HepG2 (cell line): ENCODE measurements around the gene MTARC1. TPM values are rescaled to one million over a fixed set of nuclear protein-coding genes. Genes with fewer than 3 reads are reported as not detected.

Experiments used
- FIP1L1 ChIP-seq: fragments of 200-400 bp; formaldehyde crosslinking; IDR thresholded peaks from 2 replicates; pipeline ENCODE4 v1.6.1; 2018; ENCODE audit warnings: low read depth, mild to moderate bottlenecking, low read length, moderate library complexity, borderline replicate concordance; ENCODE audit not compliant: insufficient read depth
- FOXK2 ChIP-seq: fragments of 450-650 bp; IDR thresholded peaks from 2 replicates; pipeline ENCODE4 v1.6.1; 2016
- HNF4A ChIP-seq: sonication (generic); formaldehyde crosslinking; IDR thresholded peaks from 2 replicates; pipeline ENCODE4 v1.4.0; 2020; ENCODE audit warnings: missing genetic modification reagents
- HNRNPH1 ChIP-seq: fragments of 200-400 bp; formaldehyde crosslinking; optimal IDR thresholded peaks from 2 replicates; pipeline ENCODE3; 2017; ENCODE audit warnings: mild to moderate bottlenecking, low read depth, low read length
- HOXA7 ChIP-seq: sonication (generic); formaldehyde crosslinking; IDR thresholded peaks from 2 replicates; pipeline ENCODE4 v1.8.1; 2022; ENCODE audit warnings: mild to moderate bottlenecking, missing genetic modification reagents, moderate library complexity
- ISL2 ChIP-seq: sonication (generic); formaldehyde crosslinking; IDR thresholded peaks from 2 replicates; pipeline ENCODE4 v1.5.0; 2020; ENCODE audit warnings: missing genetic modification reagents
- ISX ChIP-seq: sonication (generic); formaldehyde crosslinking; conservative IDR thresholded peaks from 2 replicates; pipeline ENCODE4 v1.5.0; 2020; ENCODE audit warnings: missing genetic modification reagents
- MAFK ChIP-seq, 2 experiments: IDR thresholded peaks in 1 of 2; conservative IDR thresholded peaks in 1 of 2; 2 replicates each; pipeline ENCODE4 v1.6.1; 2011; ENCODE audit warnings: improper control_type of control experiment in 2 of 2, low read length in 2 of 2
- RNF2 ChIP-seq: fragments of 450-650 bp; conservative IDR thresholded peaks from 2 replicates; pipeline ENCODE4 v1.6.1; 2016; ENCODE audit warnings: low read depth
- SMAD3 ChIP-seq: sonication (generic); formaldehyde crosslinking; IDR thresholded peaks from 2 replicates; pipeline ENCODE4 v1.4.0; 2020; ENCODE audit warnings: missing genetic modification reagents
- TRAFD1 ChIP-seq: sonication (generic); formaldehyde crosslinking; IDR thresholded peaks from 2 replicates; pipeline ENCODE4 v1.5.1; 2020; ENCODE audit warnings: missing genetic modification reagents, mild to moderate bottlenecking, borderline replicate concordance
- ZNF432 ChIP-seq: sonication (generic); formaldehyde crosslinking; IDR thresholded peaks from 2 replicates; pipeline ENCODE4 v1.5.0; 2020; ENCODE audit warnings: missing genetic modification reagents, mild to moderate bottlenecking, borderline replicate concordance
- ZNF589 ChIP-seq: sonication (generic); formaldehyde crosslinking; conservative IDR thresholded peaks from 2 replicates; pipeline ENCODE4 v1.8.0; 2022; ENCODE audit warnings: mild to moderate bottlenecking, moderate library complexity, missing genetic modification reagents
- ZNF713 ChIP-seq: sonication (generic); formaldehyde crosslinking; IDR thresholded peaks from 2 replicates; pipeline ENCODE4 v1.4.0; 2020; ENCODE audit warnings: mild to moderate bottlenecking, missing genetic modification reagents
- ZSCAN25 ChIP-seq: sonication (generic); formaldehyde crosslinking; IDR thresholded peaks from 2 replicates; pipeline ENCODE4 v1.8.0; 2022; ENCODE audit warnings: mild to moderate bottlenecking, missing genetic modification reagents
- polyA plus RNA-seq, 8 experiments: library from polyadenylated mRNA; depleted of rRNA in 3 of 8; stranded (reverse) in 7 of 8; unstranded in 1 of 8; fragments of >200 nt; fragmentation: Illumina TruSeq in 4 of 8; extraction: Trizol in 4 of 8; gene quantifications; 2 replicates each; pipeline versions ENCODE4 v1.2.1 to v1.2.3, GENCODE V29; 2011 to 2016; ENCODE audit warnings: low read depth in 4 of 8, missing spikeins in 1 of 8, mixed read lengths in 1 of 8; ENCODE audit not compliant: insufficient read depth in 1 of 8
- total RNA-seq, 5 experiments: library from RNA; depleted of rRNA; stranded (reverse); fragments of >200 nt; fragmentation: Illumina TruSeq; extraction: Trizol; gene quantifications; 2 replicates each; pipeline ENCODE4 v1.2.3, GENCODE V29; 2016; ENCODE audit warnings: low read depth in 1 of 5
- TF ChIP-seq, protein P1 (sequence below): sonication (generic); formaldehyde crosslinking; IDR thresholded peaks from 2 replicates; pipeline ENCODE4 v1.4.0; 2020; ENCODE audit warnings: missing genetic modification reagents
- TF ChIP-seq, protein P2 (sequence below): sonication (generic); formaldehyde crosslinking; IDR thresholded peaks from 2 replicates; pipeline ENCODE4 v1.4.0; 2020; ENCODE audit warnings: mild to moderate bottlenecking, missing genetic modification reagents
- TF ChIP-seq, protein P3 (sequence below): sonication (generic); formaldehyde crosslinking; IDR thresholded peaks from 2 replicates; pipeline ENCODE4 v1.8.1; 2023; ENCODE audit warnings: mild to moderate bottlenecking, moderate library complexity, missing genetic modification reagents

The MTARC1 gene
- total and polyA plus RNA-seq, 2 of the 13 experiments (the other 11 are each of a cell fraction or from before 2014, with no cell fraction given): 19.4 to 106 TPM

- TF ChIP-seq SMAD3 (CRISPR knock-in tag) (0 out of 2 replicates have a peak, but pooled peaks have one; percentile 24), FOXK2 (no peak), ZNF713 (no peak), RNF2 (no peak), ZNF432 (no peak), MAFK (conservative IDR thresholded peaks at IDR 0.05 in 1 of 2, IDR thresholded peaks at IDR 0.05 in 1 of 2; ENCODE audit: low read length in 2 of 2) (peak; percentile 82 to 85), ZNF589 (CRISPR knock-in tag) (no peak), ISX (CRISPR knock-in tag) (no peak), HNRNPH1 (no peak), TRAFD1 (no peak), ISL2 (CRISPR knock-in tag) (peak; percentile 64), FIP1L1 (no peak), HOXA7 (CRISPR knock-in tag) (no peak), HNF4A (CRISPR knock-in tag) (peak; percentile 83), ZSCAN25 (CRISPR knock-in tag) (no peak)
- TF ChIP-seq, protein P1, sequence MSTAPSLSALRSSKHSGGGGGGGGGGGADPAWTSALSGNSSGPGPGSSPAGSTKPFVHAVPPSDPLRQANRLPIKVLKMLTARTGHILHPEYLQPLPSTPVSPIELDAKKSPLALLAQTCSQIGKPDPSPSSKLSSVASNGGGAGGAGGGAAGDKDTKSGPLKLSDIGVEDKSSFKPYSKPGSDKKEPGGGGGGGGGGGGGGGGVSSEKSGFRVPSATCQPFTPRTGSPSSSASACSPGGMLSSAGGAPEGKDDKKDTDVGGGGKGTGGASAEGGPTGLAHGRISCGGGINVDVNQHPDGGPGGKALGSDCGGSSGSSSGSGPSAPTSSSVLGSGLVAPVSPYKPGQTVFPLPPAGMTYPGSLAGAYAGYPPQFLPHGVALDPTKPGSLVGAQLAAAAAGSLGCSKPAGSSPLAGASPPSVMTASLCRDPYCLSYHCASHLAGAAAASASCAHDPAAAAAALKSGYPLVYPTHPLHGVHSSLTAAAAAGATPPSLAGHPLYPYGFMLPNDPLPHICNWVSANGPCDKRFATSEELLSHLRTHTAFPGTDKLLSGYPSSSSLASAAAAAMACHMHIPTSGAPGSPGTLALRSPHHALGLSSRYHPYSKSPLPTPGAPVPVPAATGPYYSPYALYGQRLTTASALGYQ (CRISPR knock-in tag): no peak
- TF ChIP-seq, protein P2, sequence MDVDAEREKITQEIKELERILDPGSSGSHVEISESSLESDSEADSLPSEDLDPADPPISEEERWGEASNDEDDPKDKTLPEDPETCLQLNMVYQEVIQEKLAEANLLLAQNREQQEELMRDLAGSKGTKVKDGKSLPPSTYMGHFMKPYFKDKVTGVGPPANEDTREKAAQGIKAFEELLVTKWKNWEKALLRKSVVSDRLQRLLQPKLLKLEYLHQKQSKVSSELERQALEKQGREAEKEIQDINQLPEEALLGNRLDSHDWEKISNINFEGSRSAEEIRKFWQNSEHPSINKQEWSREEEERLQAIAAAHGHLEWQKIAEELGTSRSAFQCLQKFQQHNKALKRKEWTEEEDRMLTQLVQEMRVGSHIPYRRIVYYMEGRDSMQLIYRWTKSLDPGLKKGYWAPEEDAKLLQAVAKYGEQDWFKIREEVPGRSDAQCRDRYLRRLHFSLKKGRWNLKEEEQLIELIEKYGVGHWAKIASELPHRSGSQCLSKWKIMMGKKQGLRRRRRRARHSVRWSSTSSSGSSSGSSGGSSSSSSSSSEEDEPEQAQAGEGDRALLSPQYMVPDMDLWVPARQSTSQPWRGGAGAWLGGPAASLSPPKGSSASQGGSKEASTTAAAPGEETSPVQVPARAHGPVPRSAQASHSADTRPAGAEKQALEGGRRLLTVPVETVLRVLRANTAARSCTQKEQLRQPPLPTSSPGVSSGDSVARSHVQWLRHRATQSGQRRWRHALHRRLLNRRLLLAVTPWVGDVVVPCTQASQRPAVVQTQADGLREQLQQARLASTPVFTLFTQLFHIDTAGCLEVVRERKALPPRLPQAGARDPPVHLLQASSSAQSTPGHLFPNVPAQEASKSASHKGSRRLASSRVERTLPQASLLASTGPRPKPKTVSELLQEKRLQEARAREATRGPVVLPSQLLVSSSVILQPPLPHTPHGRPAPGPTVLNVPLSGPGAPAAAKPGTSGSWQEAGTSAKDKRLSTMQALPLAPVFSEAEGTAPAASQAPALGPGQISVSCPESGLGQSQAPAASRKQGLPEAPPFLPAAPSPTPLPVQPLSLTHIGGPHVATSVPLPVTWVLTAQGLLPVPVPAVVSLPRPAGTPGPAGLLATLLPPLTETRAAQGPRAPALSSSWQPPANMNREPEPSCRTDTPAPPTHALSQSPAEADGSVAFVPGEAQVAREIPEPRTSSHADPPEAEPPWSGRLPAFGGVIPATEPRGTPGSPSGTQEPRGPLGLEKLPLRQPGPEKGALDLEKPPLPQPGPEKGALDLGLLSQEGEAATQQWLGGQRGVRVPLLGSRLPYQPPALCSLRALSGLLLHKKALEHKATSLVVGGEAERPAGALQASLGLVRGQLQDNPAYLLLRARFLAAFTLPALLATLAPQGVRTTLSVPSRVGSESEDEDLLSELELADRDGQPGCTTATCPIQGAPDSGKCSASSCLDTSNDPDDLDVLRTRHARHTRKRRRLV: 0 out of 2 replicates have a peak, but pooled peaks have one; percentile 52
- TF ChIP-seq, protein P3, sequence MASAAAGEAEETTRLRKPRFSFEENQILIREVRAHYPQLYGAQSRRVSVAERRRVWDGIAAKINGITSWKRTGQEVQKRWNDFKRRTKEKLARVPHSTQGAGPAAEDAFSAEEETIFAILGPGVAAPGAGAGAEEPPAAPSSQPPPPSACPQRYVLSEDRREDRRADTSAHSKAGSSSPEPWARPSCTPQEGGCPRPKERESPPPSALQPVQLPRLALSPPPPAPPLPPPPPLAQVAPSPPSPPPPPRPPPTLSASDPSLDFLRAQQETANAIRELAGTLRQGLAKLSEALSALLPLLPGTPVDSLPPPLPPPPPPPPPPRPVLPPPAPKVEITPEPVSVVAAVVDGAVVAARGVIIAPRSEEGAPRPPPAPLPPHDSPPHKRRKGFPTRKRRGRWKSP (CRISPR knock-in tag): no peak
These were observed 19.2 kb upstream of the MTARC1 start (continued) for GRCh38 chr1:220767312-220768125.
